A549 treated with RU486 at 1 μM for 4 hours (cell line): ENCODE data around the gene RNF182. TPM values are rescaled to one million over a fixed set of nuclear protein-coding genes. Genes with fewer than 3 reads are reported as not detected.

ENCODE experiments used
- total RNA-seq: library from RNA; stranded (reverse); fragments of 200-300 nt; extraction: Qiagen RNA extraction; gene quantifications from 5 replicates; pipeline ENCODE4 v1.2.3, GENCODE V29; 2022; ENCODE audit warnings: low read depth

The RNF182 gene
- 2.5 to 3.7 TPM (median 3.3 TPM) in 5 replicates for total RNA-seq

DNA sequence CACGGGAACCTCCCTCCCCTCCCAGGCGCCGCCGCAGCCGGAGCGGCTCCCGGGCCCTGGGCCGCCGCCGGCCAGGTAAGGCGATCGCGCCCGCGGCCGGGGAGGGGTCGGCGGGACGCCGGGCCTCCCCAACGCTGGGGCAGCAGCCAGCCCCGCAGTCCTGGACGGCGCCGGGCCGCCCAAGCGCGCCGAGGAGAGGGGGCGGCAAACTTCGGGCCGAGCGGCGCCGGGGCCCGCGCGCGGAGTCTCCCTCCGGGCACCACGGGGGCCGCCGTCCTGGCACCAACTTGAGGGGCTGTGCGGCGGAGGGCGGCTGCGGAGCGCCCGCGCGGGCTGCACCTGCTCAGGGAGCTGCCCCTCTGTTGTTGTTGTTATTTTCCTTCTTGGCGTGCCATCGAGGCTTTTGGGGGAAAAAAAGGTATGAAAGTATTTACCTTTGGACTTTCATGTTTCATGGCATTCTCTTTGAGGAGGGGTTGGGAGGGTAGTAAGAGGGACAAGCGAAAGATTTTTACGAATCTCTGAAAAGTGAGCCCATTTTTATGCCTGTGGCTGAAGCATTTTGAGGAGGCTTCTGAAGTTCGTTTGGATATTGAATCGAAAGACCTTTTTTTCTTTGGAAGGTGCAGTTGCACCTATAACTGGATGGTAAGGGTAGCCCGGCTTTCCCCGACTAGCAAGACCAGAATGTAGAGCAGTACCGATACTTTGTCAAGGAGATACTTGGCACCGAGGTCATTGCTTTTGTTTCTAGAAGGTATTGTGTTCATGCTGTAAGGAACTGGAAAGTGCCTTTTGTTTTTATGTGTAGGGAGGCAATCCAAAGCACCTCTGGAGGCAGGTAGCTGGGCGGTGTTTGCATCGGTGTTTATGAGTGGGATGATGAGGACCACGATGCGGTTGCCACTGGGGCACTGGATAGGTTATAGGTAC lies at the start of gene RNF182:
Gene RNF182, plus strand, starts transcription at position 4 of the 933 bp plus-strand sequence. CDS start 52,168 bp downstream, outside the sequence.

Other genes with a start within 250 kb of the RNF182 start
- gene RANBP9, start 213.1 kb upstream of the RNF182 start, total RNA-seq = 10.5 to 15.8 TPM (median 13.1 TPM) in 5 replicates
- 12.7 to 17.8 TPM (median 14.4 TPM) in 5 replicates for gene MCUR1, start 110.4 kb upstream of the RNF182 start, total RNA-seq
- gene CD83, start 192.8 kb downstream of the RNF182 start, total RNA-seq = 1.7 to 3.0 TPM (median 2.2 TPM) in 5 replicates